Activated B cell treated with CpG ODN at 0.5 μM for 24 hours (primary cell): Measurements from ENCODE around the gene CASP3. TPM values are rescaled to one million over a fixed set of nuclear protein-coding genes. Genes with fewer than 3 reads are reported as not detected.
"Not testable (repeated sequence)": the region's sequence is repeated elsewhere in the genome, so short reads cannot be mapped to it uniquely, and the experiment has no call there.

Experiments
- ATAC-seq: fragments of 200-7000 bp; cut with Tn5 transposase; one replicate; pipeline ENCODE4 v1.10.0; 2021; ENCODE audit warnings: low read depth, mild to moderate bottlenecking, moderate library complexity
- CTCF ChIA-PET: fragments of 350-600 bp; sonication (Branson Sonifier 250); formaldehyde crosslinking; loops from one replicate; lab custom pipeline; 2021; ENCODE audit warnings: antibody characterized with exemption; lab: Charles Lee
- POLR2A ChIA-PET: fragments of 350-600 bp; sonication (Branson Sonifier 250); formaldehyde crosslinking; loops from one replicate; lab custom pipeline; 2021; ENCODE audit warnings: antibody characterized with exemption; lab: Charles Lee
- DNase-seq: peaks from one replicate; pipeline ENCODE4 v3.0.0; 2022
- H3K27ac Mint-ChIP-seq: one replicate; pipeline ENCODE4 v1.8.0; 2020; ENCODE audit warnings: mixed read lengths
- H3K27me3 Mint-ChIP-seq: one replicate; pipeline ENCODE4 v1.8.0; 2021; ENCODE audit warnings: mixed read lengths
- H3K36me3 Mint-ChIP-seq: one replicate; pipeline ENCODE4 v1.8.0; 2021; ENCODE audit warnings: low read depth, mixed read lengths
- H3K4me1 Mint-ChIP-seq: one replicate; pipeline ENCODE4 v1.8.0; 2021; ENCODE audit warnings: mixed read lengths
- H3K4me3 Mint-ChIP-seq: one replicate; pipeline ENCODE4 v1.8.0; 2020; ENCODE audit warnings: mild to moderate bottlenecking, mixed read lengths
- H3K9me3 Mint-ChIP-seq: one replicate; pipeline ENCODE4 v1.8.0; 2020; ENCODE audit warnings: mixed read lengths
- intact Hi-C: fragments of 100-400 bp; cut with micrococcal nuclease; formaldehyde crosslinking; loops from one replicate; pipeline ENCODE4 v1.15.1; 2024
- total RNA-seq: library from RNA; stranded (reverse); gene quantifications from 2 replicates; pipeline ENCODE4 v1.2.3, GENCODE V29; 2022
- TF ChIP-seq, protein P1 (sequence below): fragments of 200-600 bp; IDR thresholded peaks from one replicate; pipeline ENCODE4 v1.8.0; 2022; ENCODE audit warnings: antibody characterized with exemption, mild to moderate bottlenecking

CASP3 gene
- total RNA-seq, 1 donor from 2014 or later: 24.0 TPM

DNA sequence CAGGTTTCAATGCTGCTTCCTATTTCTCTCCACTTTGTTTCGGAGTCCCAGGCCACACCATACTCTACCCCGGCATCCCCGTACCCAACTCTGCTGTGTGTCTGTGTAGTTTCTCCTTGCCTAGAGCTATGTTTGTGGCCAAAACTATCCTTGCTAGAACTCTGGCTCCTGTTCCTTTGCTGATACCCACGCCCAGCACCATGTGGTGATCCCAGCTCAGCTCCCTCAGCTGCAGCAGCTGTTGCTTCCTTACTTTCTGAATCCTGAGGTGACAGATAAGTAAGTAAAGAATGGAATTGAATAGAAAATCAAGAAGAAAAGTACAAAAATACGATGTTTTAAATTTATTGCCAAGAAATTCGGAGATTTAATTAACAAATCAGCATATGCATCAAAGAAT lies 55.8 kb downstream of the CASP3 start:
- ATAC-seq: no peak
- DNase-seq: no peak
- H3K27ac Mint-ChIP-seq: no peak overlapping the region
- no peaks in the 10 kb centered on the region for H3K4me1 Mint-ChIP-seq
- ChIA-PET POLR2A (no interaction called here), CTCF (no interaction called here)
- no peaks in the 10 kb centered on the region for H3K36me3 Mint-ChIP-seq
- H3K9me3 Mint-ChIP-seq: no peaks in the 10 kb centered on the region
- H3K27me3 Mint-ChIP-seq: no peaks in the 10 kb centered on the region
- no peak overlapping the region for H3K4me3 Mint-ChIP-seq
- intact Hi-C loops: no loop called here
- TF ChIP-seq, protein P1, sequence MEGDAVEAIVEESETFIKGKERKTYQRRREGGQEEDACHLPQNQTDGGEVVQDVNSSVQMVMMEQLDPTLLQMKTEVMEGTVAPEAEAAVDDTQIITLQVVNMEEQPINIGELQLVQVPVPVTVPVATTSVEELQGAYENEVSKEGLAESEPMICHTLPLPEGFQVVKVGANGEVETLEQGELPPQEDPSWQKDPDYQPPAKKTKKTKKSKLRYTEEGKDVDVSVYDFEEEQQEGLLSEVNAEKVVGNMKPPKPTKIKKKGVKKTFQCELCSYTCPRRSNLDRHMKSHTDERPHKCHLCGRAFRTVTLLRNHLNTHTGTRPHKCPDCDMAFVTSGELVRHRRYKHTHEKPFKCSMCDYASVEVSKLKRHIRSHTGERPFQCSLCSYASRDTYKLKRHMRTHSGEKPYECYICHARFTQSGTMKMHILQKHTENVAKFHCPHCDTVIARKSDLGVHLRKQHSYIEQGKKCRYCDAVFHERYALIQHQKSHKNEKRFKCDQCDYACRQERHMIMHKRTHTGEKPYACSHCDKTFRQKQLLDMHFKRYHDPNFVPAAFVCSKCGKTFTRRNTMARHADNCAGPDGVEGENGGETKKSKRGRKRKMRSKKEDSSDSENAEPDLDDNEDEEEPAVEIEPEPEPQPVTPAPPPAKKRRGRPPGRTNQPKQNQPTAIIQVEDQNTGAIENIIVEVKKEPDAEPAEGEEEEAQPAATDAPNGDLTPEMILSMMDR: no peak

DNA sequence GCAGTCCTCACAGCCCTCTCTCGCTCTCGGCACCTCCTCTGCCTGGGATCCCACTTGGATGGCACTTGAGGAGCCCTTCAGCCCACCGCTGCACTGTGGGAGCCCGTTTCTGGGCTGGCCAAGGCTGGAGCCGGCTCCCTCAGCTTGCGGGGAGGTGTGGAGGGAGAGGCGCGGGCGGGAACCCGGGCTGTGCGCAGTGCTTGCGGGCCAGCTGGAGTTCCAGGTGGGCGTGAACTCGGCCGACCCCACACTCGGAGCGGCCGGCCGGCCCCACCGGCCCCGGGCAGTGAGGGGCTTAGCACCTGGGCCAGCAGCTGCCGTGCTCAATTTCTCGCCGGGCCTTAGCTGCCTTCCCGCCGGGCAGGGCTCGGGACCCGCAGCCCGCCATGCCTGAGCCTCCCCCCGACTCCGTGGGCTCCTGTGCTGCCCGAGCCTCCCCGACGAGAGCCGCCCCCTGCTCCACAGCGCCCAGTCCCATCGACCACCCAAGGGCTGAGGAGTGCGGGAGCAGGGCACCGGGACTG lies 57.4 kb downstream of the CASP3 start:
- CTCF ChIA-PET, POLR2A ChIA-PET, intact Hi-C loops, H3K4me1 Mint-ChIP-seq, ATAC-seq, H3K27me3 Mint-ChIP-seq, H3K9me3 Mint-ChIP-seq, H3K27ac Mint-ChIP-seq, H3K36me3 Mint-ChIP-seq, DNase-seq, H3K4me3 Mint-ChIP-seq: not testable (repeated sequence)

DNA sequence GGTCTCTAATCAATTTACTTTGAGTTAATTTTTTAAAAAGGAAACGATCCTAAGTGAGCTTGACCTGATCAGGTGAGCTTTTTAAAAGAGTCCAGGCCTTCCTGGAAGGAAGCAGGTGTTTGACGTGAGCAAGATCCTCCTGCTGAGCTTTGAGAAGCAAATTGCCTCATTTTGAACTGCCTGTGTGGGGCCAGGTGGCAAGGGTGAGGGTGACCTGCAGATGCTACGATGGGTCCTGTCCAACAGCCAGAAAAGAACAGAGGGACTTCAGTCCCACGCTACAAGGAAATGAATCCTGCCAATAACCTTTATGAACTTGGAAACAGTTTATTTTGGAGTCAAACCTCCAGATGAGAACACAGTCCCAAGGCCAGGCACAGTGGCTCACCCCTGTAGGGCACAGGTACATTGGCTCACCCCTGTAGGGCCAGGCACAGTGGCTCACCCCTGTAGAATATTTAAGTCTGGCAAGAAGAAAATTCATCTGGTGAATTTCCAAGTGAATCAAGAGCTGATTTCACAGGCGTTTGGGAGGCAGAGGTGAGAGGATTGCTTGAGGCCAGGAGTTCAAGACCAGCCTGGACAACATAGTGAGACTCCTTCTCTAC lies 58.1 kb downstream of the CASP3 start:
- Mint-ChIP-seq H3K27ac (no peak overlapping the region), H3K36me3 (no peaks in the 10 kb centered on the region), H3K4me3 (no peak overlapping the region), H3K9me3 (no peaks in the 10 kb centered on the region), H3K27me3 (no peaks in the 10 kb centered on the region), H3K4me1 (no peaks in the 10 kb centered on the region)
- intact Hi-C loops: no loop called here
- ChIA-PET POLR2A (no interaction called here), CTCF (no interaction called here)
- TF ChIP-seq, protein P1: no peak
- DNase-seq: no peak
- no peak for ATAC-seq

DNA sequence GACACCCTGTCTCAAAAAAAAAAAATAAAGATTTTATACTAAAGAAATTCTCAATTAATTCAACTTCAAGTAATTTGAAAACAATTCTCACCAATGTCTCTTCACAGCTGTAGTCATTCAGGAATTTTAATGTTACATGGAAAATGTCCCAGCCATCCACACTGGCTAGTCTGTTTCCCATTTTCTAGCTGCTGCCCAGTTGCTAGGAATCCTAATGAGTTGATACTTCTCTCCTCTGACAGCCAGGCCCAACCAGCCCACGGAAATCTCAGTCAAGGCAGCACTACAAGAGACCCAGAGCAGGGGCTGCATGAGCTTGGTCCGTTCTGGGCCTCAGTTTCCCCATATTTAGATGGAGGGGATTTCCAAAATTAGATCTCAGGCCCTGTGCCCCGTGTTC lies 59.1 kb downstream of the CASP3 start:
- Mint-ChIP-seq H3K27ac (no peak overlapping the region), H3K36me3 (no peaks in the 10 kb centered on the region), H3K4me3 (no peak overlapping the region), H3K27me3 (no peaks in the 10 kb centered on the region), H3K4me1 (peaks cover 6% of the 10 kb centered on the region), H3K9me3 (no peaks in the 10 kb centered on the region)
- intact Hi-C loops: no loop called here
- CTCF ChIA-PET: no interaction called here
- ATAC-seq: no peak
- TF ChIP-seq, protein P1: no peak
- DNase-seq: no peak
- POLR2A ChIA-PET: interaction anchor here (0.7 kb wide), 1 partner anchor 27 kb away, joined by 4 read pairs; no protein-coding TSS in a partner anchor

DNA sequence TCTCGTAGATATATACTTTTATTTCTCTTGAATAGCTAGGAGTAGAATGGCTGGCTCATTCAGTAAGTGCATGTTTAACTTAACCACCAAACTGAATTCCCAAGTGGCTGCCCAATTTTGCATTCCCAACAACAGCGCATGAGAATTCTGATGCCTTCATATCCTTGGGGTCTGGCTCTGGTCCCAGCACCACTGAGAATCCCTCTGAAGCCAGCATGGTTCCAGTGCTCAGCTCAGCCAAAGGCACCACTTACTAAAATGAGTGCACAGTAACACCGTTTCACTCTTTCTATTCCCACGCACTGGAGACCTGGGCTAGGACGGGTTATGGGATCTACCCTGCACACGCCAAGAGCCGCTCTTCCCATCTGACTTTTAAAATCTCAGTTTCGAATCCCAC lies 60.4 kb downstream of the CASP3 start:
- POLR2A ChIA-PET: no interaction called here
- intact Hi-C loops: no loop called here
- H3K27ac Mint-ChIP-seq: no peak overlapping the region
- peaks cover 18% of the 10 kb centered on the region for H3K4me1 Mint-ChIP-seq
- H3K4me3 Mint-ChIP-seq: no peak overlapping the region
- TF ChIP-seq, protein P1: no peak
- ATAC-seq: no peak
- H3K36me3 Mint-ChIP-seq: no peaks in the 10 kb centered on the region
- H3K9me3 Mint-ChIP-seq: no peaks in the 10 kb centered on the region
- CTCF ChIA-PET: no interaction called here
- H3K27me3 Mint-ChIP-seq: no peaks in the 10 kb centered on the region
- DNase-seq: no peak
